GM19035 (cell line): ENCODE results near the gene URB1.
"Not testable (repeated sequence)": the region's sequence is repeated elsewhere in the genome, so short reads cannot be mapped to it uniquely, and the experiment has no call there.

ENCODE experiments used
- ATAC-seq: cut with Tn5 transposase; IDR thresholded peaks from one replicate; pipeline ENCODE4 v1.9.1; 2021; ENCODE audit not compliant: unreplicated experiment

Gene URB1

GRCh38 chr21:32411350-32412161 is 18.7 kb upstream of the URB1 start:
- ATAC-seq, result no peak

GRCh38 chr21:32410916-32411315 is 18.1 kb upstream of the URB1 start:
- no peak for ATAC-seq

- ATAC-seq, result no peak
Observed at GRCh38 chr21:32410291-32410690, 17.5 kb upstream of the URB1 start.

GRCh38 chr21:32406405-32406804 is 13.6 kb upstream of the URB1 start:
- no peak for ATAC-seq

- ATAC-seq, result no peak
Observed at GRCh38 chr21:32403201-32403777, 10.5 kb upstream of the URB1 start.

GRCh38 chr21:32393677-32394001 is 827 bp upstream of the URB1 start:
- ATAC-seq, result no peak

GRCh38 chr21:32392299-32392879 is 423 bp downstream of the URB1 start:
- ATAC-seq, result peak; percentile 36

GRCh38 chr21:32391755-32392154 is 1.1 kb downstream of the URB1 start:
- no peak for ATAC-seq

- not testable (repeated sequence) for ATAC-seq
Observed at GRCh38 chr21:32390537-32391224, 2.1 kb downstream of the URB1 start.

- ATAC-seq, result no peak
Observed at GRCh38 chr21:32389337-32390015, 3.3 kb downstream of the URB1 start.

GRCh38 chr21:32388306-32388705 is 4.5 kb downstream of the URB1 start:
- no peak for ATAC-seq

- ATAC-seq, result no peak
Observed at GRCh38 chr21:32387151-32387550, 5.7 kb downstream of the URB1 start.

- no peak for ATAC-seq
Observed at GRCh38 chr21:32386195-32386870, 6.5 kb downstream of the URB1 start.

GRCh38 chr21:32383812-32384211 is 9.0 kb downstream of the URB1 start:
- no peak for ATAC-seq

- no peak for ATAC-seq
Observed at GRCh38 chr21:32382108-32382644, 10.6 kb downstream of the URB1 start.

- no peak for ATAC-seq
Observed at GRCh38 chr21:32381571-32381970, 11.2 kb downstream of the URB1 start.

GRCh38 chr21:32380940-32381339 is 11.9 kb downstream of the URB1 start:
- ATAC-seq, result no peak

GRCh38 chr21:32378956-32379355 is 13.9 kb downstream of the URB1 start:
- ATAC-seq, result no peak

GRCh38 chr21:32377991-32378390 is 14.8 kb downstream of the URB1 start:
- ATAC-seq, result no peak

- no peak for ATAC-seq
Observed at GRCh38 chr21:32377506-32377905, 15.3 kb downstream of the URB1 start.
